ENCODE data around the gene NKAPL. TPM values are rescaled to one million over a fixed set of nuclear protein-coding genes. Genes with fewer than 3 reads are reported as not detected.

NKAPL gene
- polyA plus RNA-seq, 1 donor from 2014 or later, result not detected

GRCh38 chr6:28243946-28244345, 15.2 kb upstream of the NKAPL start:
- H3K4me3 ChIP-seq (ENCODE audit: low read length), result no peak overlapping the region
- no peaks in the 10 kb centered on the region for H3K27me3 ChIP-seq (ENCODE audit: insufficient read depth, low read depth, low read length)
- peaks cover 4% of the 10 kb centered on the region for H3F3A ChIP-seq (ENCODE audit: insufficient read depth, low read length, poor library complexity, severe bottlenecking)
- H2AFZ ChIP-seq (ENCODE audit: low read depth, low read length), result no peak overlapping the region
- H4K20me1 ChIP-seq (ENCODE audit: insufficient read depth), result no peaks in the 10 kb centered on the region
- H3K9me2 ChIP-seq (ENCODE audit: insufficient read depth, low read length), result no peaks in the 10 kb centered on the region
- H3K36me3 ChIP-seq (ENCODE audit: insufficient read depth, low read length), result no peaks in the 10 kb centered on the region
- H3K9me3 ChIP-seq (ENCODE audit: low read length), result no peaks in the 10 kb centered on the region
- no peak overlapping the region for H3K27ac ChIP-seq (ENCODE audit: low read length)
- no peak overlapping the region for H3K9ac ChIP-seq (ENCODE audit: low read length)
- H3K4me2 ChIP-seq (ENCODE audit: low read length), result no peak overlapping the region
- no peaks in the 10 kb centered on the region for H3K79me2 ChIP-seq (replicated peaks; ENCODE audit: insufficient read depth, low read length)
- TF ChIP-seq EZH2 (IDR thresholded peaks at IDR 0.05; ENCODE audit: borderline replicate concordance, insufficient read depth, low read length, poor library complexity, severe bottlenecking) (no peak), POLR2AphosphoS5 (IDR thresholded peaks at IDR 0.05) (no peak), MXI1 (conservative IDR thresholded peaks at IDR 0.05; ENCODE audit: poor library complexity, severe bottlenecking) (no peak)

GRCh38 chr6:28245206-28245941, 13.7 kb upstream of the NKAPL start:
- H3K9me3 ChIP-seq (ENCODE audit: low read length), result no peaks in the 10 kb centered on the region
- H3K9ac ChIP-seq (ENCODE audit: low read length), result no peak overlapping the region
- no peaks in the 10 kb centered on the region for H3K36me3 ChIP-seq (ENCODE audit: insufficient read depth, low read length)
- H2AFZ ChIP-seq (ENCODE audit: low read depth, low read length), result no peak overlapping the region
- H3K79me2 ChIP-seq (replicated peaks; ENCODE audit: insufficient read depth, low read length), result peaks cover 3% of the 10 kb centered on the region
- H4K20me1 ChIP-seq (ENCODE audit: insufficient read depth), result no peaks in the 10 kb centered on the region
- no peak overlapping the region for H3K4me2 ChIP-seq (ENCODE audit: low read length)
- H3K4me3 ChIP-seq (ENCODE audit: low read length), result no peak overlapping the region
- H3K27me3 ChIP-seq (ENCODE audit: insufficient read depth, low read depth, low read length), result no peaks in the 10 kb centered on the region
- peaks cover 4% of the 10 kb centered on the region for H3F3A ChIP-seq (ENCODE audit: insufficient read depth, low read length, poor library complexity, severe bottlenecking)
- no peak overlapping the region for H3K27ac ChIP-seq (ENCODE audit: low read length)
- TF ChIP-seq, protein P1, sequence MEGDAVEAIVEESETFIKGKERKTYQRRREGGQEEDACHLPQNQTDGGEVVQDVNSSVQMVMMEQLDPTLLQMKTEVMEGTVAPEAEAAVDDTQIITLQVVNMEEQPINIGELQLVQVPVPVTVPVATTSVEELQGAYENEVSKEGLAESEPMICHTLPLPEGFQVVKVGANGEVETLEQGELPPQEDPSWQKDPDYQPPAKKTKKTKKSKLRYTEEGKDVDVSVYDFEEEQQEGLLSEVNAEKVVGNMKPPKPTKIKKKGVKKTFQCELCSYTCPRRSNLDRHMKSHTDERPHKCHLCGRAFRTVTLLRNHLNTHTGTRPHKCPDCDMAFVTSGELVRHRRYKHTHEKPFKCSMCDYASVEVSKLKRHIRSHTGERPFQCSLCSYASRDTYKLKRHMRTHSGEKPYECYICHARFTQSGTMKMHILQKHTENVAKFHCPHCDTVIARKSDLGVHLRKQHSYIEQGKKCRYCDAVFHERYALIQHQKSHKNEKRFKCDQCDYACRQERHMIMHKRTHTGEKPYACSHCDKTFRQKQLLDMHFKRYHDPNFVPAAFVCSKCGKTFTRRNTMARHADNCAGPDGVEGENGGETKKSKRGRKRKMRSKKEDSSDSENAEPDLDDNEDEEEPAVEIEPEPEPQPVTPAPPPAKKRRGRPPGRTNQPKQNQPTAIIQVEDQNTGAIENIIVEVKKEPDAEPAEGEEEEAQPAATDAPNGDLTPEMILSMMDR (IDR thresholded peaks at IDR 0.05; ENCODE audit: poor library complexity, severe bottlenecking), result no peak
- TF ChIP-seq SMC3 (conservative IDR thresholded peaks at IDR 0.05; ENCODE audit: poor library complexity), result no peak
- TF ChIP-seq, protein P2, sequence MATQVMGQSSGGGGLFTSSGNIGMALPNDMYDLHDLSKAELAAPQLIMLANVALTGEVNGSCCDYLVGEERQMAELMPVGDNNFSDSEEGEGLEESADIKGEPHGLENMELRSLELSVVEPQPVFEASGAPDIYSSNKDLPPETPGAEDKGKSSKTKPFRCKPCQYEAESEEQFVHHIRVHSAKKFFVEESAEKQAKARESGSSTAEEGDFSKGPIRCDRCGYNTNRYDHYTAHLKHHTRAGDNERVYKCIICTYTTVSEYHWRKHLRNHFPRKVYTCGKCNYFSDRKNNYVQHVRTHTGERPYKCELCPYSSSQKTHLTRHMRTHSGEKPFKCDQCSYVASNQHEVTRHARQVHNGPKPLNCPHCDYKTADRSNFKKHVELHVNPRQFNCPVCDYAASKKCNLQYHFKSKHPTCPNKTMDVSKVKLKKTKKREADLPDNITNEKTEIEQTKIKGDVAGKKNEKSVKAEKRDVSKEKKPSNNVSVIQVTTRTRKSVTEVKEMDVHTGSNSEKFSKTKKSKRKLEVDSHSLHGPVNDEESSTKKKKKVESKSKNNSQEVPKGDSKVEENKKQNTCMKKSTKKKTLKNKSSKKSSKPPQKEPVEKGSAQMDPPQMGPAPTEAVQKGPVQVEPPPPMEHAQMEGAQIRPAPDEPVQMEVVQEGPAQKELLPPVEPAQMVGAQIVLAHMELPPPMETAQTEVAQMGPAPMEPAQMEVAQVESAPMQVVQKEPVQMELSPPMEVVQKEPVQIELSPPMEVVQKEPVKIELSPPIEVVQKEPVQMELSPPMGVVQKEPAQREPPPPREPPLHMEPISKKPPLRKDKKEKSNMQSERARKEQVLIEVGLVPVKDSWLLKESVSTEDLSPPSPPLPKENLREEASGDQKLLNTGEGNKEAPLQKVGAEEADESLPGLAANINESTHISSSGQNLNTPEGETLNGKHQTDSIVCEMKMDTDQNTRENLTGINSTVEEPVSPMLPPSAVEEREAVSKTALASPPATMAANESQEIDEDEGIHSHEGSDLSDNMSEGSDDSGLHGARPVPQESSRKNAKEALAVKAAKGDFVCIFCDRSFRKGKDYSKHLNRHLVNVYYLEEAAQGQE (IDR thresholded peaks at IDR 0.05; ENCODE audit: borderline replicate concordance), result no peak
- H3K9me2 ChIP-seq (ENCODE audit: insufficient read depth, low read length), result no peaks in the 10 kb centered on the region

GRCh38 chr6:28248916-28249315, 10.2 kb upstream of the NKAPL start:
- Histone ChIP-seq H3K9ac (ENCODE audit: low read length) (no peak overlapping the region), H3F3A (ENCODE audit: insufficient read depth, low read length, poor library complexity, severe bottlenecking) (no peaks in the 10 kb centered on the region), H2AFZ (ENCODE audit: low read depth, low read length) (no peak overlapping the region), H3K4me3 (ENCODE audit: low read length) (no peak overlapping the region), H3K9me3 (ENCODE audit: low read length) (no peaks in the 10 kb centered on the region), H3K4me2 (ENCODE audit: low read length) (no peak overlapping the region), H4K20me1 (ENCODE audit: insufficient read depth) (no peaks in the 10 kb centered on the region), H3K27ac (ENCODE audit: low read length) (no peak overlapping the region), H3K9me2 (ENCODE audit: insufficient read depth, low read length) (no peaks in the 10 kb centered on the region), H3K27me3 (ENCODE audit: insufficient read depth, low read depth, low read length) (no peaks in the 10 kb centered on the region), H3K36me3 (ENCODE audit: insufficient read depth, low read length) (no peaks in the 10 kb centered on the region), H3K79me2 (replicated peaks; ENCODE audit: insufficient read depth, low read length) (peaks cover 13% of the 10 kb centered on the region)
- no peak for TF ChIP-seq EP300 (conservative IDR thresholded peaks at IDR 0.05; ENCODE audit: poor library complexity, severe bottlenecking)
- TF ChIP-seq, protein P1 (IDR thresholded peaks at IDR 0.05; ENCODE audit: poor library complexity, severe bottlenecking), result no peak
- no peak for TF ChIP-seq TAF1 (IDR thresholded peaks at IDR 0.05; ENCODE audit: low read depth)
